Spleen (tissue), 7 donors: ENCODE measurements around the gene RAB11A.

Experiments
- POLR2AphosphoS5 ChIP-seq, 3 donors: sonication (generic); formaldehyde crosslinking; IDR thresholded peaks; one replicate each; pipeline ENCODE4 v1.5.1; 2017; ENCODE audit warnings: antibody characterized with exemption in 3 of 3
- TF ChIP-seq, protein P1 (sequence below), 11 experiments: fragments of 200-600 bp in 7 of 11; fragments of 450-650 bp in 4 of 11; sonication (generic) in 4 of 11; IDR thresholded peaks in 8 of 11; conservative IDR thresholded peaks in 3 of 11; 1 replicate in 7 of 11; 2 replicates in 4 of 11; pipeline versions ENCODE4 v1.4.0 to v1.8.0; 2016 to 2021; ENCODE audit warnings: antibody characterized with exemption in 11 of 11, inconsistent platforms in 4 of 11, mild to moderate bottlenecking in 1 of 11
- donor health status: DM: no; HTN: no; CAD: no; lungs with moderate emphysema.
- donor health status: DM: no; HTN: no; CAD: no.
- donor health status: DM: no; HTN: no; CAD: no.

GRCh38 chr15:65901336-65901735 is 32.0 kb downstream of the RAB11A start:
- no peak for TF ChIP-seq POLR2AphosphoS5 (IDR thresholded peaks at IDR 0.05)
- TF ChIP-seq, protein P1, sequence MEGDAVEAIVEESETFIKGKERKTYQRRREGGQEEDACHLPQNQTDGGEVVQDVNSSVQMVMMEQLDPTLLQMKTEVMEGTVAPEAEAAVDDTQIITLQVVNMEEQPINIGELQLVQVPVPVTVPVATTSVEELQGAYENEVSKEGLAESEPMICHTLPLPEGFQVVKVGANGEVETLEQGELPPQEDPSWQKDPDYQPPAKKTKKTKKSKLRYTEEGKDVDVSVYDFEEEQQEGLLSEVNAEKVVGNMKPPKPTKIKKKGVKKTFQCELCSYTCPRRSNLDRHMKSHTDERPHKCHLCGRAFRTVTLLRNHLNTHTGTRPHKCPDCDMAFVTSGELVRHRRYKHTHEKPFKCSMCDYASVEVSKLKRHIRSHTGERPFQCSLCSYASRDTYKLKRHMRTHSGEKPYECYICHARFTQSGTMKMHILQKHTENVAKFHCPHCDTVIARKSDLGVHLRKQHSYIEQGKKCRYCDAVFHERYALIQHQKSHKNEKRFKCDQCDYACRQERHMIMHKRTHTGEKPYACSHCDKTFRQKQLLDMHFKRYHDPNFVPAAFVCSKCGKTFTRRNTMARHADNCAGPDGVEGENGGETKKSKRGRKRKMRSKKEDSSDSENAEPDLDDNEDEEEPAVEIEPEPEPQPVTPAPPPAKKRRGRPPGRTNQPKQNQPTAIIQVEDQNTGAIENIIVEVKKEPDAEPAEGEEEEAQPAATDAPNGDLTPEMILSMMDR (IDR thresholded peaks at IDR 0.05 in 8 of 11, conservative IDR thresholded peaks at IDR 0.05 in 3 of 11), result no peak
